HG02642 (cell line): ENCODE results near the gene TBL1XR1.

Experiments used
- ATAC-seq: cut with Tn5 transposase; IDR thresholded peaks from one replicate; pipeline ENCODE4 v1.9.1; 2021; ENCODE audit warnings: mild to moderate bottlenecking; ENCODE audit not compliant: unreplicated experiment, poor library complexity

TBL1XR1 gene

DNA sequence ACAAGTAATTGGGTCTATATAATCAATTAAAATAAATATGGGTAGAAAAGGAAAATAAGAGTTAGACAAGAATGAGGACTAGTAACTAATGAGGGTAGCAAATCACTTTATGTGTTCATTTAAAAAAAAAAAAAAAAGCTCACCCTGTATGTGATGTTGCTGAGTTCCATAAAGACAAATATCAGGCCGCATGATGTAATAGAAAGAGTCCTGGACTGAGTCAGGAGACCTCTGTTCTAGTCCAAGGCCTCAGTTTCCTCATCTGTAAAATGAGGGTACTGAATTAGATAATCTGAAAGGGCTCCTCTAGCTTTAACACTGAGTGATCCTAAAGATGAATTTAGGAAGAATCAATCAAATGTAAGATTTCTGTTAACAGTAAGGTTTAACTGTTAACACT, 117.6 kb downstream of the TBL1XR1 start:
- ATAC-seq = no peak

DNA sequence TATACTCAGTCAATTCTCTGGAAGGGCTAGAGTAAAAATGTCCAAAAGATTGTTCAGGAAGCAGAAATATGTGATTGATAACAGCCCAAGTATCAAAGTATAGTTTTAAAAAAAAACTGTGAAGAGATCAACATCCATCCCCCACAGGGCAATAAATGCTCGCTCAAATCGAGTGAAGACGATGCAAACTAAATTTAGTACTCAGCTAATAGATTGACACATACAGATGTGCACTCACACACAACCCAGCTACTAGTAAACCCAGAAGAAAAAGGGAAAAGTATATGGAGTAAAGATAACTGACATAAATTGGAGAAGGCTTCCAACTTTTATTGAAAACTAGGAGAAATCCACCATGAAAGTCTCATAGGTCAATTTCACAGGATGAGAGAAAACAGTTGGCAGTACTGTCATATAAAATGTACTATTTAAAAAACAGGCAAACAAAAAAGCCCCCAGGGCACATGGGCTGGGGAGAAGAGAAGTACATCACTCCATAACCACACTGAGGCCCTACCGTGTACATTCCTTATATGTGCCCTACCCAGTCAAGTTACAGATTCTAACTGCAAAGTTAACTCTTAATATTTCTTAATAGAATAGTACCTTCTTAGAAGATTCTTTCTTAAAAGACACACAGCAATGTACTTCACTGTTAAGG, 125.7 kb downstream of the TBL1XR1 start:
- ATAC-seq = no peak

- ATAC-seq = no peak
Observed at GRCh38 chr3:177069514-177070329, 127.6 kb downstream of the TBL1XR1 start.

DNA sequence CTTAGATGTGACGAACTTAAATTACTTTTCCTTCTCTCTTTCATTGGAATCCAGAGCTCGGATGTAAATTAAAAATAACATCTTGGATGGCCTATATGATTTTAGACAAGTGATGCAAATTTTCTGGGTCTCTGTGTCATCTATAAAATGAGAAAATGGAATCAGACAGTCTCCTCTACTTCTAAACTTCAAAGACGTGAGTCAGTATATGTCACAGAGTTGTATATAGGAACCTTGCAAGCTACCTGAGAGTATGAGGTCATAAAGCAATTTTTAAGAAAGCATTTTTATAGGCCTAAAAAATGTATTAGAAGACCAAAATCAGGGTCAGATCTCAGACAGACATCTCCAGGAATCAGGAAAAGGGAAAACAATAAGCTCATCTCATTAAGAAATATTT, 128.3 kb downstream of the TBL1XR1 start:
- no peak for ATAC-seq

DNA sequence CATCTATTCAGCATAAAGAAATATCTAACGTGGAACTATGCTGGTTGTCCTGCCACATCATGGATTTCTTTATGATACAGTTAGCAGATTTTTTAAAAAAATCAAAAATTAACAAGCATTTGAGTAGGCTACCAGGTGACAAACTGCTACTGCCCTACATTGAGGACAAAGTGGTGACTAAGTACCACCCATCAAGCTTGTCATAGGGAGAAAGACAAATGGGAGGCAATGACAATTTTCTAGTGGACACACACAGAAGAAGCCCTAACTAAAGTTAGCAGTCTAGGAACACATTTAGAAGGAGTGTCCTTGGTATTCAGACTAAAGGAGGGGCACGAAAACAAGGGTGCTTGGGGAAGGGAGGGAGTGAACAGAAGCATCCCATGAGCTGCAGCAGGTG, 131.2 kb downstream of the TBL1XR1 start:
- ATAC-seq = no peak

DNA sequence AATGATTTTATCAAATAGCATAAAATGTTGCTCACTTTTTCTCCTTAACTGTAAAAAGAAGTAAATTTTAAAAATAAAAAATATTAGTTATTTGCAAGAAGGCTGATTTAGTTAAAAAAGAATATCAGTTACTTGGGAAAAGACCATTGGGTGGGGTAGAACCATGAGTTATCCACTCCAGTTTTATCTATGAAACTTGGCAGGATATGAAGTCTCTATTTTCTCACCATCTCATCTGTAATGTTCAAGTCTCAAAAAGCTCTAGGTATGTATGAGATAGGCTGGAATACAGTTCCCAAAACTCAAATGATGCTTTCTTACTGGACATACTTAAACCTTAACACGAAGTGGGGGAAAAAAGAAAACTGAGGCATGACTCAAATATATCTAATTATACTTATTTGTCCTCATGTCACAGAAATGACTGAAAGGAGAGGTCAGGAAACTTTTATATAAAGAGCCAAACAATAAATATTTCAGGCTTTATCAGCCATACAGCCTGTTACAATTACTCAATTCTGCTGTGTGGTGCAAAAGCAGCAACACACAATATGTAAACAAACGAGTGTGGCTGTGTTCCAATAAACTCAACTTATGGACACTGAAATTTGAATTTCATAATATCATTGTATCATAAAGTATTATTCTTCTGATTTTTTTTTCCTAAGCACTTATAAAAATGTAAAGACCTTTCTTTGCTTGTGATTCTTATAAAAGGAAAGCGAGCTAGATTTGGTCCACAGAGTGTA, 131.8 kb downstream of the TBL1XR1 start:
- ATAC-seq = no peak

DNA sequence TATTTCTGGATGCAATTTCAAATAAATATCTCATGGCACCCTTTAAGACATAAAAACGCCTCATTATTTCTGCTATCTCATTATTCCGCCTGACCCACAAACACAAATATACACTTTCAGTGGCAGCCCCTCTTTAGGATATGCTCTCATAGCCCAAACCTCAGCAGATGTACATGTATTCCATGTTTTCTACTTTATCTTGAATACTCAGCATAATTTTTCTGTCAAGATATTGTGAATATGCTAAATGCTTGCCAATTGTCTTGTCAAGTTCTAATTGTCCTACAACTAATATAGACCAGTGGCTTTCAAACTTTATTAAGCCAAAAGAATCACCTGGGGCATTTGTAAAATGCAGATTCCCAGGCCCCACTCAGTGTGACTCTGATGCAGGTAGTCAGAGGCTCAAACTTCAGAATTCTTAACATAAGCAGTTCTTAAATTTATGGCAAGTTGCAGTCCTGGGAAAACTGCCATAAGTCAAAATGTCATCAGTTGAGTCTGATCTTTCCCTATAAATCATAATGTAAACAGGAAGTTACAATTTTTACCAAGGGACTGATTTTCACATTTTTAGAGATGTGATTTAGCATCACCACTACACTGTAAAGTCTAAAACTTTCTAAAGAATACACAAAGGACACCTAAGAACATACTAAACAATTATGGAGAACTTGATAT, 135.1 kb downstream of the TBL1XR1 start:
- ATAC-seq = no peak

DNA sequence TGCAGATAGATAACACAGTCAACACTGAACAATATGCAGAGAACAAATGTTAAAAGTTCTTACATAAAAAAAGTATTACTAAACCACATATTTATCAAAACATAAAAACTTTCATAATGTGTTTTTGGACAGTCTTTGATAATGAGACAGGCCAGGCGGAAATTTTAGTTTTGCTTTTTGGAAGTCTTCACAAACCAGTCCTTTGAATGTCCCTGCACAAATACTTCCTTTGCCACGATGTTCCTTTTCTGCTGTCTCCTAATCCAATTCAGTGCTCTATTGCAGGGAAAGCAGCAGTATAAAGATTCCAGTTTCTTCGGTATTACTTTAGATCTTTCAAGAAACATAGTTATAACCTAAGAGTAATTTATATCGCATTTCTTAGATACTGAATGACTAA, 135.9 kb downstream of the TBL1XR1 start:
- ATAC-seq = no peak

DNA sequence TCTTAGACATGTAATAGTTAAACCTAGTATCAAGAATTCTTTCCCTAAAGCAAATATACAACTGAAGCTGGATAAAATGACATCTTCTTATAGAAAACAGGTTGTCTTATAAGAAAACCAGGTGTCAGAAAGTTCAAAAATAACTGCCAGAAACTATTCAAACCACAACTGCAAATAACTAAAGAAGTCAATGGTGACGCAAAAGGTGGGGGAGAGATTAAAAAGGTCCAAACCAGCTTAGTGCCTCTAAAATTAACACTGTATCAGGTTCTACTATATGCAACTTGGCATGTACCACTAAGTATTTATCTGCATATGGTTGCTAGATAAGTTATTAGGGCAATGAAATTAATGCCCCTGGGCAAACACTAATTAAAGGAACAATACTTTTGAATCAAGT, 136.8 kb downstream of the TBL1XR1 start:
- ATAC-seq = no peak

GRCh38 chr3:177058648-177059047, 138.6 kb downstream of the TBL1XR1 start:
- no peak for ATAC-seq

DNA sequence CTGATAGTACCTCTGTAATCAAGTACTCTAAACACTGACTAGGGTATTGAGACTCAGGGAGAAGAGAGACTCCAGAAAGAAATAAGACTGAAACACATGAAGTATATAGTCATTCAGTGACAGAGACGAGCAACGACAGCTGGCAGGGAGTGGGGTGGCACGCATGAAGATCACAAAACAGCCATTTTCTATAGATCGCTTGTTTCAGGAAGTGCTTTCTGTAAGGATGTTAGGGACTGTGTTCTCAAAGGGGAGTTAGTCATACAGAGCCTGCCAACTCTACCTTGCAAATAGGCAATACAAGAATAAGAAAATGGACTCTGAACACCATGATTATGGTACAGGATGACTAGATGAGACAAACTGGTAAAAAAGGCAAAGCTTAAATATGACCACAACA, 139.5 kb downstream of the TBL1XR1 start:
- ATAC-seq = peak; percentile 97

DNA sequence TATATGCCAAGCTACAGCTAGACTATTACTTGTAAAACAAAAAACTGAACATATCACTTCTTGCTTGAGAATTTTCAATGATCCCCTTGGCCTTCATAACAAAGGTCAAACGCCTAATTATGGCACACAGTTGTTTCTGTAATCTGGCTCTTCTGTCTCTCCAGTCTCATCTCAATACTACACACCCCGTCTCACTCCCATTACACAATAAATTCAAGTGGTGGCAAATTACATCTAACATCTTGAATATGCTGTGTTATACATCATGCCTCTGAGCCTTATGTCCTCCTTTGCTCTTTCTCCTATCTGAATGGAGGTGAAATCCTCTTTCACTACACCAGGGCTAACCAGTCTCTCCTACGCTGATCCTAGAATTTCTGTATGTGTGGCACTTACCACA, 140.4 kb downstream of the TBL1XR1 start:
- no peak for ATAC-seq

GRCh38 chr3:177055605-177056571, 141.4 kb downstream of the TBL1XR1 start:
- ATAC-seq = no peak

DNA sequence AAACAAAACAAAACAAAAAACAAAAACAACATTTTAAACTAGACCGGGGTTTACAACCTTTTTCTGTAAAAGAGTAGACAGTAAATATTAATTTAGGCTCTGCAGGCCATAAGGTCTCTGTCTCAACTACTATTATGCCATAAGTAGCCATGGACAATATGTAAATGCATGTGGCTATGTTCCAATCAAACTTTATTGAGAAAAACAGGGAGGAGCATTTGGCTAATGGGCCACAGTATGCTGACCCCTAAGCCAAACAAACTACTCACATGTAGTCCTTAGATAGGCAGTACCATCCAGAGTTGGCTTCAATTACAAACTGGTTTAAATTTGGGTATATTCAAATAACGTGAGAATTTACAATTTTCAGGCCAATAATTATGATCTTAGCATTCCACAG, 144.2 kb downstream of the TBL1XR1 start:
- no peak for ATAC-seq

DNA sequence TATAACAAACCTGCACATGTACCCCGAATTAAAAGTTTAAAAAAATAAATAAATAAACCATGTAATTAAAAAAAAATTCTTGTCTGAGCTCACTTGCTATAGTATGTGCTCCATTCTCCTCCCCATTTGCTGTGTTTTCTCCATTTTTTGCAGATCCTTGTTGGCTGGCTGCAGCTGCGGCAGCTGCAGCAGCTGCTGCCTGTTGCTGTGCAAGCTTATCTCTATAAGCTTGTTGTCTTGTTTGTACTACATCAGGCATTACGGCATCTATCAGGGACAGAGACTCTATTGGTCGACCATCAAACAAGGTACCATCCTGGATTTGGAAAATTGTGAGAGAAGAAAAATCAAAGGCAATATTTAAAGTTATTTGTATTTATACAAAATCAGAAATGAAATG, 145.9 kb downstream of the TBL1XR1 start:
- ATAC-seq = no peak

- peak; percentile 56 for ATAC-seq
Observed at GRCh38 chr3:177050501-177051237, 146.6 kb downstream of the TBL1XR1 start.

- ATAC-seq = no peak
Observed at GRCh38 chr3:177045767-177046166, 151.5 kb downstream of the TBL1XR1 start.

- ATAC-seq = no peak
Observed at GRCh38 chr3:177045222-177045621, 152.1 kb downstream of the TBL1XR1 start.
